Peyer's patch (tissue), 4 donors: ENCODE measurements around the gene DSG2.

Source experiments
- CTCF ChIP-seq, 6 experiments: fragments of 450-650 bp in 4 of 6; fragments of 200-600 bp in 2 of 6; sonication (generic) in 1 of 6; IDR thresholded peaks; one replicate each; pipeline ENCODE4 v1.5.1; 2017 to 2019; ENCODE audit warnings: antibody characterized with exemption in 6 of 6, mild to moderate bottlenecking in 3 of 6, moderate library complexity in 1 of 6
- POLR2A ChIP-seq, 2 donors: fragments of 450-650 bp; IDR thresholded peaks; one replicate each; pipeline ENCODE4 v1.5.1; 2017; ENCODE audit warnings: antibody characterized with exemption in 2 of 2, mild to moderate bottlenecking in 2 of 2, moderate library complexity in 2 of 2

- TF ChIP-seq CTCF (IDR thresholded peaks at IDR 0.05), result no peak
- TF ChIP-seq POLR2A (IDR thresholded peaks at IDR 0.05), result no peak
Observed at GRCh38 chr18:31562726-31563125, 64.7 kb downstream of the DSG2 start.
